OCI-LY7 (cell line): Measurements from ENCODE around the gene S100A7. TPM values are rescaled to one million over a fixed set of nuclear protein-coding genes. Genes with fewer than 3 reads are reported as not detected.

Source experiments
- BruUV-seq: library from RNA; stranded (reverse); fragments of 400-500 nt; replicated peaks from 2 replicates; lab custom pipeline; 2021; lab: Mats Ljungman, UMichigan
- CTCF ChIA-PET: fragments of 300-600 bp; sonication (Branson Sonifier 250); formaldehyde crosslinking; loops from one replicate; lab custom pipeline; 2022; ENCODE audit warnings: antibody characterized with exemption; ENCODE audit not compliant: unreplicated experiment; lab: Charles Lee
- POLR2A ChIA-PET: fragments of 300-600 bp; sonication (Branson Sonifier 250); formaldehyde crosslinking; loops from one replicate; lab custom pipeline; 2022; ENCODE audit warnings: antibody characterized with exemption; lab: Charles Lee
- DNase-seq: peaks from one replicate; pipeline ENCODE4 v3.0.0-alpha.2; 2015; ENCODE audit warnings: low spot score
- H2AFZ ChIP-seq: fragments of 200-600 bp; sonication (generic), shearing (Covaris generic); 2 replicates; pipeline ENCODE4 v1.6.1; 2014; ENCODE audit warnings: mild to moderate bottlenecking, antibody characterized with exemption, low read length, moderate library complexity
- H3K27ac ChIP-seq: fragments of 200-600 bp; sonication (generic); 2 replicates; pipeline ENCODE4 v1.5.1; 2014; ENCODE audit warnings: mixed run types, low read depth, mild to moderate bottlenecking, moderate library complexity, low read length, inconsistent platforms; ENCODE audit not compliant: poor library complexity, severe bottlenecking
- H3K36me3 ChIP-seq: fragments of 200-600 bp; sonication (generic); 2 replicates; pipeline ENCODE4 v1.6.1; 2014; ENCODE audit warnings: mild to moderate bottlenecking, antibody characterized with exemption, low read length, moderate library complexity, mixed read lengths; ENCODE audit not compliant: insufficient read depth
- H3K4me1 ChIP-seq: fragments of 200-600 bp; sonication (generic); 2 replicates; pipeline ENCODE4 v1.5.1; 2014; ENCODE audit warnings: mild to moderate bottlenecking, low read length; ENCODE audit not compliant: insufficient read depth, poor library complexity, severe bottlenecking
- H3K4me2 ChIP-seq: fragments of 200-600 bp; sonication (generic); 2 replicates; pipeline ENCODE4 v1.6.1; 2014; ENCODE audit warnings: mild to moderate bottlenecking, low read length
- H3K4me3 ChIP-seq: fragments of 200-600 bp; sonication (generic); 2 replicates; pipeline ENCODE4 v1.5.1; 2014; ENCODE audit warnings: mild to moderate bottlenecking, low read depth, low read length; ENCODE audit not compliant: poor library complexity, severe bottlenecking
- H3K79me2 ChIP-seq: fragments of 200-600 bp; sonication (generic); 2 replicates; pipeline ENCODE4 v1.6.1; 2016; ENCODE audit warnings: low read depth, mild to moderate bottlenecking, low read length, moderate library complexity, mixed read lengths; ENCODE audit not compliant: insufficient read depth
- H3K9me2 ChIP-seq: fragments of 200-600 bp; sonication (generic); 2 replicates; pipeline ENCODE4 v1.6.1; 2016; ENCODE audit warnings: mild to moderate bottlenecking, low read length, mixed read lengths; ENCODE audit not compliant: insufficient read depth
- H3K9me3 ChIP-seq: fragments of 200-600 bp; sonication (generic); 2 replicates; pipeline ENCODE4 v1.6.1; 2014; ENCODE audit warnings: mild to moderate bottlenecking, mixed run types, low read length, mixed read lengths
- H4K20me1 ChIP-seq: fragments of 200-600 bp; sonication (generic); 2 replicates; pipeline ENCODE4 v1.6.1; 2014; ENCODE audit warnings: mild to moderate bottlenecking, antibody characterized with exemption, low read length, moderate library complexity, mixed read lengths; ENCODE audit not compliant: insufficient read depth
- EZH2phosphoT487 ChIP-seq: fragments of 200-600 bp; sonication (generic); IDR thresholded peaks from 2 replicates; pipeline ENCODE4 v1.6.1; 2018; ENCODE audit warnings: low read depth, borderline replicate concordance, mild to moderate bottlenecking, mixed run types, antibody characterized with exemption, low read length, moderate library complexity, mixed read lengths
- intact Hi-C: fragments of 100-400 bp; cut with micrococcal nuclease; formaldehyde crosslinking; loops from one replicate; pipeline ENCODE4 v1.10.0; 2022; ENCODE audit not compliant: unreplicated experiment
- total RNA-seq, 2 experiments: library from RNA; depleted of rRNA in 1 of 2; stranded (reverse); fragments of >200 nt in 1 of 2; shearing (Covaris generic) in 1 of 2; gene quantifications; 2 replicates each; pipeline ENCODE4 v1.2.3, GENCODE V29; 2014 to 2022
- TF ChIP-seq, protein P1 (sequence below): fragments of 200-600 bp; sonication (generic); conservative IDR thresholded peaks from 2 replicates; pipeline ENCODE4 v1.5.1; 2014; ENCODE audit warnings: mild to moderate bottlenecking, antibody characterized with exemption, low read length, moderate library complexity, mixed read lengths

S100A7 gene
- total RNA-seq, 2 experiments from 2014 or later: not detected

DNA sequence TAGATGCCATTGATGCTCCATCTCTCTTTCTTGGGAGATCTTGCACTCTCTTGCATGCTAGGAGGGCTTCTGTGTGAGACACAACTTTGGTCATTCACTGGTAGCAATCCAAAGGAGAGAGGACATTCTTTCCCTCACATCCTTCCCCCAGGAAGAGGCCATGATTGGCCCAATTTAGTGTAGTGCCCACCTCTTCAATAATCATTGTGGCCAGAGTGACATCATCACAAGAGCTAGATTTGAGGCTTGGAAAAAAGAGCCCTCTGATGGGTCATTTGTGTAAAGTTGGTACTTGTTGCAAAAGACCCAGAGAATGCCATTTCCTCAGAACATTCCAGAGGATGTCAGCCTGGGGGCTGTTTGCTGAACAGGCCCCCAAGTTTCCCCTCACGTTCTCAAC is 45.1 kb upstream of the S100A7 start:
- H3K36me3 ChIP-seq: no peaks in the 10 kb centered on the region
- intact Hi-C loops: no loop called here
- no TSS peak for BruUV-seq
- no peak for TF ChIP-seq EZH2phosphoT487
- TF ChIP-seq, protein P1, sequence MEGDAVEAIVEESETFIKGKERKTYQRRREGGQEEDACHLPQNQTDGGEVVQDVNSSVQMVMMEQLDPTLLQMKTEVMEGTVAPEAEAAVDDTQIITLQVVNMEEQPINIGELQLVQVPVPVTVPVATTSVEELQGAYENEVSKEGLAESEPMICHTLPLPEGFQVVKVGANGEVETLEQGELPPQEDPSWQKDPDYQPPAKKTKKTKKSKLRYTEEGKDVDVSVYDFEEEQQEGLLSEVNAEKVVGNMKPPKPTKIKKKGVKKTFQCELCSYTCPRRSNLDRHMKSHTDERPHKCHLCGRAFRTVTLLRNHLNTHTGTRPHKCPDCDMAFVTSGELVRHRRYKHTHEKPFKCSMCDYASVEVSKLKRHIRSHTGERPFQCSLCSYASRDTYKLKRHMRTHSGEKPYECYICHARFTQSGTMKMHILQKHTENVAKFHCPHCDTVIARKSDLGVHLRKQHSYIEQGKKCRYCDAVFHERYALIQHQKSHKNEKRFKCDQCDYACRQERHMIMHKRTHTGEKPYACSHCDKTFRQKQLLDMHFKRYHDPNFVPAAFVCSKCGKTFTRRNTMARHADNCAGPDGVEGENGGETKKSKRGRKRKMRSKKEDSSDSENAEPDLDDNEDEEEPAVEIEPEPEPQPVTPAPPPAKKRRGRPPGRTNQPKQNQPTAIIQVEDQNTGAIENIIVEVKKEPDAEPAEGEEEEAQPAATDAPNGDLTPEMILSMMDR: no peak
- H4K20me1 ChIP-seq: no peaks in the 10 kb centered on the region
- H3K27ac ChIP-seq: no peak overlapping the region
- CTCF ChIA-PET: no interaction called here
- no peaks in the 10 kb centered on the region for H3K79me2 ChIP-seq
- POLR2A ChIA-PET: interaction anchor here (0.7 kb wide), 1 partner anchor 67 kb away, joined by 5 read pairs; no protein-coding TSS in a partner anchor
- H3K9me2 ChIP-seq: no peaks in the 10 kb centered on the region
- H3K4me2 ChIP-seq: no peak overlapping the region
- no peak overlapping the region for H3K4me3 ChIP-seq
- no peaks in the 10 kb centered on the region for H3K4me1 ChIP-seq
- no peak overlapping the region for H2AFZ ChIP-seq
- H3K9me3 ChIP-seq: no peaks in the 10 kb centered on the region
- no peak for DNase-seq

DNA sequence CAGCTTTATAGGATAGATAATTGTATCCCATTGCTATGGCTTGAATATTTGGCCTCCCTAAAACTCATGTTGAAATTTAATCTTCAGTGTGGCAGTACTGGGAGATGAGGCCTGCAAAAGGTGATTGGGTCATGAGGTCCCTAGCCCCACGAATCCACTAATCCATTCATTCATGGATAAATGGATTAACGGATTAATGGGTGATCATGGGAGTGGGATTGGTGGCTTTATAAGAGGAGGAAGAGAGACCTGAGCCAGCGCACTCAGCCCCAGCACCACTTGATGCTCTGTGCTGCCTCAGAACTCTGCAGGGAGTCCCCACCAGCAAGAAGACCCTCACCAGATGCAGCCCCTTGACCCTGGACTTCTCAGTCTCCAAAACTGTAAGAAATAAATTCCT is 43.3 kb upstream of the S100A7 start:
- TF ChIP-seq, protein P1: no peak
- no peak for TF ChIP-seq EZH2phosphoT487
- H2AFZ ChIP-seq: no peak overlapping the region
- H3K9me2 ChIP-seq: no peaks in the 10 kb centered on the region
- H3K9me3 ChIP-seq: no peaks in the 10 kb centered on the region
- H3K4me3 ChIP-seq: no peak overlapping the region
- H3K4me1 ChIP-seq: no peaks in the 10 kb centered on the region
- no TSS peak for BruUV-seq
- H3K79me2 ChIP-seq: no peaks in the 10 kb centered on the region
- no peaks in the 10 kb centered on the region for H4K20me1 ChIP-seq
- H3K4me2 ChIP-seq: no peak overlapping the region
- intact Hi-C loops: no loop called here
- POLR2A ChIA-PET: interaction anchor here (0.7 kb wide), 1 partner anchor 49 kb away, joined by 3 read pairs; no protein-coding TSS in a partner anchor
- no peak overlapping the region for H3K27ac ChIP-seq
- CTCF ChIA-PET: no interaction called here
- DNase-seq: no peak
- H3K36me3 ChIP-seq: no peaks in the 10 kb centered on the region

DNA sequence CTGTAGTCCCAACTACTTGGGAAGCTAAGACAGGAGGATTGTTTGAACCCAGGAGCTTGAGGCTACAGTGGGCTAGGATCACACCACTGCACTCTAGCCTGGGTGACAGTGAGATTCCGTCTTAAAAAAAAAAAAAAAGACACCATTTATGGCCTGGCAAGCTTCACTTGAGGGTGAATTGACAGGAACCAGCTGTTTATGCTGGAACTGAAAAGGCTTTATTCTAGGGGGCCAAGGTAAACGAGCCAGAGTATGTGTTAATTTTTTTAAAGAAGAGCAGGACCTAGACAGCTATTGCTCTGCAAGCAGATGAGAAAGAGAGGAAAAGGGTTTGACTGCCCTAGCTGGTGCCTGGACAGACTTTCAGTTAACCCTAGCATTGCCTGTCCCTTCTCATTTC is 38.3 kb upstream of the S100A7 start:
- no peaks in the 10 kb centered on the region for H3K9me3 ChIP-seq
- TF ChIP-seq, protein P1: no peak
- no peak for TF ChIP-seq EZH2phosphoT487
- CTCF ChIA-PET: no interaction called here
- no peaks in the 10 kb centered on the region for H3K36me3 ChIP-seq
- no peaks in the 10 kb centered on the region for H3K9me2 ChIP-seq
- POLR2A ChIA-PET: no interaction called here
- H3K79me2 ChIP-seq: no peaks in the 10 kb centered on the region
- H2AFZ ChIP-seq: no peak overlapping the region
- no peak overlapping the region for H3K4me3 ChIP-seq
- H3K4me1 ChIP-seq: no peaks in the 10 kb centered on the region
- no peak for DNase-seq
- H3K4me2 ChIP-seq: no peak overlapping the region
- H4K20me1 ChIP-seq: no peaks in the 10 kb centered on the region
- intact Hi-C loops: no loop called here
- H3K27ac ChIP-seq: no peak overlapping the region
- no TSS peak for BruUV-seq
